K562 (cell line): Measurements from ENCODE around the gene FBXW11. TPM values are rescaled to one million over a fixed set of nuclear protein-coding genes. Genes with fewer than 3 reads are reported as not detected.
A peak's percentile ranks its signal among the peaks of the same experiment; 100 is the strongest.

ENCODE experiments used
- BHLHE40 ChIP-seq: IDR thresholded peaks from 2 replicates; pipeline ENCODE4 v1.6.1; 2011; ENCODE audit warnings: low read length, improper control_type of control experiment
- FOXK1 ChIP-seq: sonication (generic); formaldehyde crosslinking; IDR thresholded peaks from 2 replicates; pipeline ENCODE4 v1.8.0; 2022; ENCODE audit warnings: missing genetic modification reagents, mild to moderate bottlenecking, borderline replicate concordance
- FOXM1 ChIP-seq, 2 experiments: fragments of 450-650 bp in 1 of 2; sonication (generic) in 1 of 2; formaldehyde crosslinking in 1 of 2; IDR thresholded peaks; 2 replicates each; pipeline versions ENCODE4 v1.6.1 to v1.9.0; 2017 to 2022; ENCODE audit warnings: low read depth in 2 of 2, mild to moderate bottlenecking in 2 of 2, missing genetic modification reagents in 1 of 2, moderate library complexity in 1 of 2
- HEY1 ChIP-seq: fragments of 250-450 bp; sonication (Bioruptor Pico); IDR thresholded peaks from 2 replicates; pipeline ENCODE4 v1.5.0; 2020; ENCODE audit warnings: mild to moderate bottlenecking, moderate library complexity, borderline replicate concordance
- IRF2 ChIP-seq: sonication (generic); formaldehyde crosslinking; IDR thresholded peaks from 2 replicates; pipeline ENCODE4 v1.8.1; 2022; ENCODE audit warnings: mild to moderate bottlenecking, missing genetic modification reagents
- MEIS2 ChIP-seq: fragments of 450-650 bp; IDR thresholded peaks from 2 replicates; pipeline ENCODE4 v1.6.1; 2014; ENCODE audit warnings: mild to moderate bottlenecking; ENCODE audit not compliant: partially characterized antibody
- NFE2 ChIP-seq: IDR thresholded peaks from 2 replicates; pipeline ENCODE4 v1.6.1; 2014; ENCODE audit warnings: antibody characterized with exemption, low read depth
- NFIX ChIP-seq: fragments of 250-450 bp; sonication (Bioruptor Pico); IDR thresholded peaks from 2 replicates; pipeline ENCODE4 v1.4.0; 2020; ENCODE audit warnings: low read depth, mild to moderate bottlenecking, moderate library complexity
- NFRKB ChIP-seq: fragments of 450-650 bp; IDR thresholded peaks from 2 replicates; pipeline ENCODE4 v1.6.1; 2016; ENCODE audit warnings: low read depth
- PHB ChIP-seq: fragments of 250-450 bp; sonication (Bioruptor Pico); IDR thresholded peaks from 2 replicates; pipeline ENCODE4 v1.5.0; 2021
- PHTF2 ChIP-seq: fragments of 250-450 bp; sonication (Bioruptor Pico); IDR thresholded peaks from 2 replicates; pipeline ENCODE4 v1.5.0; 2021; ENCODE audit warnings: mild to moderate bottlenecking
- POLR2AphosphoS5 ChIP-seq: IDR thresholded peaks from 2 replicates; pipeline ENCODE4 v1.6.1; 2011; ENCODE audit warnings: mild to moderate bottlenecking, low read depth, low read length, moderate library complexity; ENCODE audit not compliant: control insufficient read depth, insufficient read depth
- RFX7 ChIP-seq: fragments of 250-450 bp; sonication (Bioruptor Pico); IDR thresholded peaks from 2 replicates; pipeline ENCODE4 v1.5.1; 2021; ENCODE audit warnings: mild to moderate bottlenecking
- SRSF3 ChIP-seq: fragments of 200-400 bp; formaldehyde crosslinking; IDR thresholded peaks from 2 replicates; pipeline ENCODE4 v1.6.1; 2016; ENCODE audit warnings: mild to moderate bottlenecking, low read length, moderate library complexity; ENCODE audit not compliant: insufficient read depth
- TAF15 ChIP-seq: fragments of 200-400 bp; formaldehyde crosslinking; IDR thresholded peaks from 2 replicates; pipeline ENCODE4 v1.6.1; 2017; ENCODE audit warnings: mild to moderate bottlenecking, low read depth, low read length, moderate library complexity
- TAF7 ChIP-seq: fragments of 450-650 bp; IDR thresholded peaks from 2 replicates; pipeline ENCODE4 v1.6.1; 2016; ENCODE audit warnings: missing genetic modification characterization, missing compliant biosample characterization
- THRA ChIP-seq: fragments of 450-650 bp; IDR thresholded peaks from 2 replicates; pipeline ENCODE4 v1.6.1; 2017; ENCODE audit warnings: mild to moderate bottlenecking, moderate library complexity
- TOE1 ChIP-seq, 2 experiments: fragments of 450-650 bp in 1 of 2; sonication (generic) in 1 of 2; formaldehyde crosslinking in 1 of 2; IDR thresholded peaks; 2 replicates each; pipeline versions ENCODE4 v1.7.1 to v1.8.0; 2016 to 2022; ENCODE audit warnings: borderline replicate concordance in 2 of 2, mild to moderate bottlenecking in 2 of 2, antibody characterized with exemption in 1 of 2, inconsistent platforms in 1 of 2, low read depth in 1 of 2, missing genetic modification reagents in 1 of 2, moderate library complexity in 1 of 2
- ZBTB17 ChIP-seq: fragments of 450-650 bp; formaldehyde crosslinking; IDR thresholded peaks from 2 replicates; pipeline ENCODE4 v1.4.0; 2020; ENCODE audit warnings: mild to moderate bottlenecking
- ZNF24 ChIP-seq: fragments of 450-650 bp; IDR thresholded peaks from 2 replicates; pipeline ENCODE4 v1.6.1; 2016
- ZNF41 ChIP-seq: fragments of 250-450 bp; sonication (Bioruptor Pico); conservative IDR thresholded peaks from 2 replicates; pipeline ENCODE4 v1.4.0; 2020; ENCODE audit warnings: mild to moderate bottlenecking
- ZNF445 ChIP-seq: fragments of 250-450 bp; sonication (Bioruptor Pico); IDR thresholded peaks from 2 replicates; pipeline ENCODE4 v1.4.0; 2020; ENCODE audit warnings: low read depth, mild to moderate bottlenecking, moderate library complexity
- ZNF551 ChIP-seq: fragments of 250-450 bp; sonication (Bioruptor Pico); IDR thresholded peaks from 2 replicates; pipeline ENCODE4 v1.5.0; 2021; ENCODE audit warnings: mild to moderate bottlenecking, moderate library complexity
- polyA plus RNA-seq, 8 experiments: library from polyadenylated mRNA; depleted of rRNA in 4 of 8; stranded (reverse) in 5 of 8; unstranded in 3 of 8; fragments of >200 nt; fragmentation: Nextera tagmentation in 2 of 8; fragmentation: Illumina TruSeq in 1 of 8; extraction: Ambion mirVana in 2 of 8; extraction: Trizol in 1 of 8; gene quantifications; 2 replicates each; pipeline versions ENCODE4 v1.2.1 to v1.2.3, GENCODE V29; 2011 to 2014; ENCODE audit warnings: inconsistent platforms in 1 of 8, missing spikeins in 1 of 8
- total RNA-seq, 7 experiments: library from RNA; depleted of rRNA in 6 of 7; stranded (reverse); fragments of >200 nt in 6 of 7; fragmentation: Illumina TruSeq in 2 of 7; extraction: Trizol in 2 of 7; gene quantifications; 2 replicates each; pipeline versions ENCODE4 v1.2.1 to v1.2.3, GENCODE V29; 2011 to 2021; ENCODE audit warnings: low replicate concordance in 1 of 7
- TF ChIP-seq, protein P1 (sequence below): fragments of 250-450 bp; sonication (Bioruptor Pico); IDR thresholded peaks from 2 replicates; pipeline ENCODE4 v1.8.0; 2022; ENCODE audit warnings: inconsistent platforms, mild to moderate bottlenecking, moderate library complexity, borderline replicate concordance
- TF ChIP-seq, protein P2 (sequence below): fragments of 250-450 bp; sonication (Bioruptor Pico); IDR thresholded peaks from 2 replicates; pipeline ENCODE4 v1.8.0; 2021; ENCODE audit warnings: moderate library complexity, mild to moderate bottlenecking, inconsistent platforms

Gene FBXW11
- total and polyA plus RNA-seq, 9 of the 15 experiments (the other 6 are each of a cell fraction or from before 2014, with no cell fraction given): 3.0 to 28.6 (median 23.6) TPM

DNA sequence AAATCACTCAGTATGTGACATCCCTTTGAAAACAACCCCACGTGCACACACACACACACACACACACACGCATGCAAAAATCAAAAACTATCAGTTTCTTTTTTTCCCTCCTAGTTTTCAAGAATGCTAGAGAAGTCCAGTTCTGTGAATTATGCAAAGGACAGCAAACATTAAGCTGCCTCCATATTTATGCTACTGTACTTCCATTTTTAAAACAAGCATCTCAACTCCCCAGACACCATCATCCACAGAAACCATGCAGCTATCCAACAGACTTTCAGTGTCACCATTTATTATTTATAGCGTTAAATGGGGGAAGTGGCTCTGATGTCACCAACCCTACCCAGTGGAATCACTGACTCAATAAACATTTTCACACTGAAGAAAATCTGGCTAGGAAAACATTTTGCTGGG lies 1.6 kb downstream of the FBXW11 start (continued):
- no peak for TF ChIP-seq NFE2
- no peak for TF ChIP-seq ZNF551 (CRISPR knock-in tag)
- no peak for TF ChIP-seq ZNF445
- no peak for TF ChIP-seq NFRKB
- TF ChIP-seq IRF2 (CRISPR knock-in tag): no peak
- no peak for TF ChIP-seq ZNF24
- TF ChIP-seq, protein P1, sequence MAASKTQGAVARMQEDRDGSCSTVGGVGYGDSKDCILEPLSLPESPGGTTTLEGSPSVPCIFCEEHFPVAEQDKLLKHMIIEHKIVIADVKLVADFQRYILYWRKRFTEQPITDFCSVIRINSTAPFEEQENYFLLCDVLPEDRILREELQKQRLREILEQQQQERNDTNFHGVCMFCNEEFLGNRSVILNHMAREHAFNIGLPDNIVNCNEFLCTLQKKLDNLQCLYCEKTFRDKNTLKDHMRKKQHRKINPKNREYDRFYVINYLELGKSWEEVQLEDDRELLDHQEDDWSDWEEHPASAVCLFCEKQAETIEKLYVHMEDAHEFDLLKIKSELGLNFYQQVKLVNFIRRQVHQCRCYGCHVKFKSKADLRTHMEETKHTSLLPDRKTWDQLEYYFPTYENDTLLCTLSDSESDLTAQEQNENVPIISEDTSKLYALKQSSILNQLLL: no peak
- TF ChIP-seq, protein P2, sequence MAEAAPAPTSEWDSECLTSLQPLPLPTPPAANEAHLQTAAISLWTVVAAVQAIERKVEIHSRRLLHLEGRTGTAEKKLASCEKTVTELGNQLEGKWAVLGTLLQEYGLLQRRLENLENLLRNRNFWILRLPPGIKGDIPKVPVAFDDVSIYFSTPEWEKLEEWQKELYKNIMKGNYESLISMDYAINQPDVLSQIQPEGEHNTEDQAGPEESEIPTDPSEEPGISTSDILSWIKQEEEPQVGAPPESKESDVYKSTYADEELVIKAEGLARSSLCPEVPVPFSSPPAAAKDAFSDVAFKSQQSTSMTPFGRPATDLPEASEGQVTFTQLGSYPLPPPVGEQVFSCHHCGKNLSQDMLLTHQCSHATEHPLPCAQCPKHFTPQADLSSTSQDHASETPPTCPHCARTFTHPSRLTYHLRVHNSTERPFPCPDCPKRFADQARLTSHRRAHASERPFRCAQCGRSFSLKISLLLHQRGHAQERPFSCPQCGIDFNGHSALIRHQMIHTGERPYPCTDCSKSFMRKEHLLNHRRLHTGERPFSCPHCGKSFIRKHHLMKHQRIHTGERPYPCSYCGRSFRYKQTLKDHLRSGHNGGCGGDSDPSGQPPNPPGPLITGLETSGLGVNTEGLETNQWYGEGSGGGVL (CRISPR knock-in tag): no peak
- no peak for TF ChIP-seq PHTF2 (CRISPR knock-in tag)
- no peak for TF ChIP-seq THRA
- TF ChIP-seq NFIX: no peak
- no peak for TF ChIP-seq HEY1 (CRISPR knock-in tag)
- no peak for TF ChIP-seq ZNF41 (CRISPR knock-in tag)
- no peak for TF ChIP-seq TOE1 (IDR thresholded peaks at IDR 0.05; ENCODE audit: borderline replicate concordance)
- TF ChIP-seq TOE1 (CRISPR knock-in tag; IDR thresholded peaks at IDR 0.05; ENCODE audit: borderline replicate concordance, low read depth): no peak
- TF ChIP-seq TAF7 (tag): no peak
- TF ChIP-seq FOXM1 (IDR thresholded peaks at IDR 0.05; ENCODE audit: low read depth): no peak
- no peak for TF ChIP-seq FOXM1 (CRISPR knock-in tag; IDR thresholded peaks at IDR 0.05; ENCODE audit: low read depth)
- no peak for TF ChIP-seq TAF15
- no peak for TF ChIP-seq SRSF3
- TF ChIP-seq BHLHE40: 0 out of 2 replicates have a peak, but pooled peaks have one; percentile 0
- no peak for TF ChIP-seq ZBTB17 (CRISPR knock-in tag)
- no peak for TF ChIP-seq PHB
- TF ChIP-seq RFX7 (CRISPR knock-in tag): no peak
- peak; percentile 92 for TF ChIP-seq MEIS2
- TF ChIP-seq FOXK1: no peak
- TF ChIP-seq POLR2AphosphoS5: no peak
